Panc1 (cell line): ENCODE data around the gene ATP1B3. TPM values are rescaled to one million over a fixed set of nuclear protein-coding genes. Genes with fewer than 3 reads are reported as not detected.

Experiments
- ATAC-seq: fragments of 200-7000 bp; cut with Tn5 transposase; 2 replicates; pipeline ENCODE4 v1.9.1; 2020; ENCODE audit warnings: mild to moderate bottlenecking, moderate library complexity
- BruUV-seq: library from RNA; stranded (reverse); fragments of 400-500 nt; replicated peaks from 2 replicates; lab custom pipeline; 2021; lab: Mats Ljungman, UMichigan
- CTCF ChIA-PET: fragments of 300-600 bp; sonication (Branson Sonifier 250); formaldehyde crosslinking; loops from one replicate; lab custom pipeline; 2022; ENCODE audit warnings: antibody characterized with exemption; lab: Charles Lee
- POLR2A ChIA-PET: fragments of 300-600 bp; sonication (Branson Sonifier 250); formaldehyde crosslinking; loops from one replicate; lab custom pipeline; 2022; ENCODE audit warnings: antibody characterized with exemption; lab: Charles Lee
- DNase-seq: peaks from one replicate; pipeline ENCODE4 v3.0.0-alpha.2; 2010; ENCODE audit warnings: low read depth, low spot score
- H3K27ac ChIP-seq: 2 replicates; pipeline ENCODE4 v1.5.1; 2011; ENCODE audit warnings: mild to moderate bottlenecking, low read length, inconsistent platforms
- H3K27me3 ChIP-seq: fragments of 200-500 bp; sonication (Bioruptor generic); 2 replicates; pipeline ENCODE4 v1.6.0; 2014; ENCODE audit warnings: low read length, inconsistent platforms; ENCODE audit not compliant: control insufficient read depth, insufficient read depth
- H3K36me3 ChIP-seq: fragments of 200-500 bp; sonication (Bioruptor generic); 2 replicates; pipeline ENCODE4 v1.5.1; 2014; ENCODE audit warnings: inconsistent platforms, mild to moderate bottlenecking, low read length, moderate library complexity; ENCODE audit not compliant: control insufficient read depth, insufficient read depth
- H3K4me1 ChIP-seq: 2 replicates; pipeline ENCODE4 v1.5.1; 2011; ENCODE audit warnings: inconsistent platforms, mild to moderate bottlenecking, low read length, moderate library complexity; ENCODE audit not compliant: control insufficient read depth, insufficient read depth
- H3K4me3 ChIP-seq, 2 experiments: 2 replicates each; pipeline ENCODE4 v1.5.1; 2011 to 2012; ENCODE audit warnings: low read depth in 2 of 2, low read length in 2 of 2, mild to moderate bottlenecking in 2 of 2, inconsistent platforms in 1 of 2, moderate library complexity in 1 of 2
- H3K9me3 ChIP-seq: fragments of 200-500 bp; sonication (Bioruptor generic); 2 replicates; pipeline ENCODE4 v1.5.1; 2014; ENCODE audit warnings: low read depth, mild to moderate bottlenecking, inconsistent platforms, low read length, moderate library complexity; ENCODE audit not compliant: control insufficient read depth, insufficient read depth
- POLR2AphosphoS5 ChIP-seq: IDR thresholded peaks from 2 replicates; pipeline ENCODE4 v1.6.1; 2012; ENCODE audit warnings: mild to moderate bottlenecking, low read depth, low read length, moderate library complexity
- SIN3A ChIP-seq: IDR thresholded peaks from 2 replicates; pipeline ENCODE4 v1.6.1; 2012; ENCODE audit warnings: low read depth, mild to moderate bottlenecking, low read length, moderate library complexity, borderline replicate concordance; ENCODE audit not compliant: insufficient read depth
- TCF7L2 ChIP-seq: IDR thresholded peaks from 2 replicates; pipeline ENCODE4 v1.6.1; 2011; ENCODE audit warnings: mild to moderate bottlenecking, low read depth, low read length, inconsistent platforms
- in situ Hi-C: cut with HindIII; loops from 2 replicates; pipeline ENCODE4 v1.10.0; 2016; ENCODE audit warnings: low sequenced_read_pairs, low pct_unique_long_range_greater_than_20kb
- intact Hi-C: fragments of 100-400 bp; cut with micrococcal nuclease; formaldehyde crosslinking; loops from one replicate; pipeline ENCODE4 v1.10.0; 2022; ENCODE audit not compliant: unreplicated experiment
- total RNA-seq: library from RNA; stranded (reverse); gene quantifications from one replicate; pipeline ENCODE4 v1.2.1, GENCODE V29; 2021; ENCODE audit not compliant: unreplicated experiment
- TF ChIP-seq, protein P1 (sequence below): fragments of 450-650 bp; IDR thresholded peaks from 2 replicates; pipeline ENCODE4 v1.5.1; 2017; ENCODE audit warnings: mild to moderate bottlenecking
- TF ChIP-seq, protein P2 (sequence below), 2 experiments: IDR thresholded peaks; 2 replicates each; pipeline ENCODE4 v1.6.1; 2011 to 2012; ENCODE audit warnings: low read depth in 2 of 2, control low read depth in 1 of 2, low read length in 1 of 2, mild to moderate bottlenecking in 1 of 2, moderate library complexity in 1 of 2; ENCODE audit not compliant: insufficient read depth in 1 of 2

The ATP1B3 gene
- total RNA-seq, 1 experiment from 2014 or later: 201 TPM

- BruUV-seq: no TSS peak
- Histone ChIP-seq H3K27ac (no peak overlapping the region), H3K27me3 (no peaks in the 10 kb centered on the region), H3K36me3 (no peaks in the 10 kb centered on the region), H3K4me3 (no peak overlapping the region), H3K9me3 (no peaks in the 10 kb centered on the region), H3K4me1 (peaks cover 8% of the 10 kb centered on the region)
- in situ Hi-C loops (no loop called here), intact Hi-C loops (no loop called here)
- no peak for TF ChIP-seq TCF7L2
- TF ChIP-seq, protein P1, sequence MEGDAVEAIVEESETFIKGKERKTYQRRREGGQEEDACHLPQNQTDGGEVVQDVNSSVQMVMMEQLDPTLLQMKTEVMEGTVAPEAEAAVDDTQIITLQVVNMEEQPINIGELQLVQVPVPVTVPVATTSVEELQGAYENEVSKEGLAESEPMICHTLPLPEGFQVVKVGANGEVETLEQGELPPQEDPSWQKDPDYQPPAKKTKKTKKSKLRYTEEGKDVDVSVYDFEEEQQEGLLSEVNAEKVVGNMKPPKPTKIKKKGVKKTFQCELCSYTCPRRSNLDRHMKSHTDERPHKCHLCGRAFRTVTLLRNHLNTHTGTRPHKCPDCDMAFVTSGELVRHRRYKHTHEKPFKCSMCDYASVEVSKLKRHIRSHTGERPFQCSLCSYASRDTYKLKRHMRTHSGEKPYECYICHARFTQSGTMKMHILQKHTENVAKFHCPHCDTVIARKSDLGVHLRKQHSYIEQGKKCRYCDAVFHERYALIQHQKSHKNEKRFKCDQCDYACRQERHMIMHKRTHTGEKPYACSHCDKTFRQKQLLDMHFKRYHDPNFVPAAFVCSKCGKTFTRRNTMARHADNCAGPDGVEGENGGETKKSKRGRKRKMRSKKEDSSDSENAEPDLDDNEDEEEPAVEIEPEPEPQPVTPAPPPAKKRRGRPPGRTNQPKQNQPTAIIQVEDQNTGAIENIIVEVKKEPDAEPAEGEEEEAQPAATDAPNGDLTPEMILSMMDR: no peak
- TF ChIP-seq, protein P2, sequence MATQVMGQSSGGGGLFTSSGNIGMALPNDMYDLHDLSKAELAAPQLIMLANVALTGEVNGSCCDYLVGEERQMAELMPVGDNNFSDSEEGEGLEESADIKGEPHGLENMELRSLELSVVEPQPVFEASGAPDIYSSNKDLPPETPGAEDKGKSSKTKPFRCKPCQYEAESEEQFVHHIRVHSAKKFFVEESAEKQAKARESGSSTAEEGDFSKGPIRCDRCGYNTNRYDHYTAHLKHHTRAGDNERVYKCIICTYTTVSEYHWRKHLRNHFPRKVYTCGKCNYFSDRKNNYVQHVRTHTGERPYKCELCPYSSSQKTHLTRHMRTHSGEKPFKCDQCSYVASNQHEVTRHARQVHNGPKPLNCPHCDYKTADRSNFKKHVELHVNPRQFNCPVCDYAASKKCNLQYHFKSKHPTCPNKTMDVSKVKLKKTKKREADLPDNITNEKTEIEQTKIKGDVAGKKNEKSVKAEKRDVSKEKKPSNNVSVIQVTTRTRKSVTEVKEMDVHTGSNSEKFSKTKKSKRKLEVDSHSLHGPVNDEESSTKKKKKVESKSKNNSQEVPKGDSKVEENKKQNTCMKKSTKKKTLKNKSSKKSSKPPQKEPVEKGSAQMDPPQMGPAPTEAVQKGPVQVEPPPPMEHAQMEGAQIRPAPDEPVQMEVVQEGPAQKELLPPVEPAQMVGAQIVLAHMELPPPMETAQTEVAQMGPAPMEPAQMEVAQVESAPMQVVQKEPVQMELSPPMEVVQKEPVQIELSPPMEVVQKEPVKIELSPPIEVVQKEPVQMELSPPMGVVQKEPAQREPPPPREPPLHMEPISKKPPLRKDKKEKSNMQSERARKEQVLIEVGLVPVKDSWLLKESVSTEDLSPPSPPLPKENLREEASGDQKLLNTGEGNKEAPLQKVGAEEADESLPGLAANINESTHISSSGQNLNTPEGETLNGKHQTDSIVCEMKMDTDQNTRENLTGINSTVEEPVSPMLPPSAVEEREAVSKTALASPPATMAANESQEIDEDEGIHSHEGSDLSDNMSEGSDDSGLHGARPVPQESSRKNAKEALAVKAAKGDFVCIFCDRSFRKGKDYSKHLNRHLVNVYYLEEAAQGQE (IDR thresholded peaks at IDR 0.05; ENCODE audit: insufficient read depth in 1 of 2, low read depth in 2 of 2, low read length in 1 of 2): no peak
- TF ChIP-seq SIN3A: no peak
- TF ChIP-seq POLR2AphosphoS5: no peak
- ATAC-seq (0 out of 2 replicates have a peak, but pooled peaks have one; percentile 39), DNase-seq (no peak)
- ChIA-PET POLR2A (no interaction called here), CTCF (interaction anchor here (0.6 kb wide), 1 partner anchor 410 kb away, joined by 9 read pairs; no protein-coding TSS in a partner anchor)
These were observed 76.2 kb downstream of the ATP1B3 start for GRCh38 chr3:141952611-141953010.

DNA sequence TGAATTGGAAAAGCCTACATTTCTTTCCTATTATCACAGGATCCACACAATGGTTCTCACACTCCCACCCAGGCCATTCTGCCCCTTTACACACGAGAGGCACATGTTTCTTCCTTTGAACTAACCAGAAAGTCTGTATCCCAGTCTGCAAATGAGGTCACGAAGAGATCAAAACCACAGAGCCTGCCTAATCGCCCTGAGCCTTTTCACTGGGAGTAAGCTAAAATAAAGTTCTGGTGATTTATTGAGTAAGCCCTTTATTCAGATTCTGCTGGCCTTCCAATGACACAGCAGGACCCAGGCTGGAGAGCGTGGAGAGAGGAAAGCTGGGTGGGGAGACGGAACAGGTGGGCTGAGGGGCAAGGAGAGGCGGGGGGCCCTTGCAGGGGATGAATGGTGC is 78.7 kb downstream of the ATP1B3 start:
- POLR2A ChIA-PET: interaction anchor here (0.6 kb wide), 1 partner anchor 28 kb away, joined by 3 read pairs; no protein-coding TSS in a partner anchor
- no peaks in the 10 kb centered on the region; the same call in 1 of the 2 replicates for H3K36me3 ChIP-seq
- CTCF ChIA-PET: no interaction called here
- peaks cover 15% of the 10 kb centered on the region for H3K4me1 ChIP-seq
- H3K9me3 ChIP-seq: no peaks in the 10 kb centered on the region
- ATAC-seq: no peak
- H3K27me3 ChIP-seq: no peaks in the 10 kb centered on the region
- BruUV-seq: no TSS peak
- in situ Hi-C loops: no loop called here
- intact Hi-C loops: no loop called here
- no peak overlapping the region for H3K4me3 ChIP-seq
- TF ChIP-seq POLR2AphosphoS5 (no peak), SIN3A (no peak), TCF7L2 (no peak)
- TF ChIP-seq, protein P2 (IDR thresholded peaks at IDR 0.05; ENCODE audit: insufficient read depth in 1 of 2, low read depth in 2 of 2, low read length in 1 of 2): no peak
- TF ChIP-seq, protein P1: no peak
- no peak overlapping the region for H3K27ac ChIP-seq
- DNase-seq: no peak
